ENCODE measurements around the gene LCP2. TPM values are rescaled to one million over a fixed set of nuclear protein-coding genes. Genes with fewer than 3 reads are reported as not detected.

LCP2 gene
- total RNA-seq, 2 donors from 2014 or later, result 1.6 to 2.6 TPM

GRCh38 chr5:170284231-170284630, 13.3 kb downstream of the LCP2 start:
- no peak overlapping the region for H3K27ac ChIP-seq
- 49 to 57% methylated on average over 2 of the region's 2 CpGs for WGBS, 2 donors
- H3K9me3 ChIP-seq, result peaks cover 0 to 6% (median 0%) of the 10 kb centered on the region in 3 donors
- H3K36me3 ChIP-seq (replicated peaks in 1 of 2; ENCODE audit: insufficient read depth in 1 of 2, low read depth in 2 of 2), result no peaks in the 10 kb centered on the region
- H3K27me3 ChIP-seq, result no peaks in the 10 kb centered on the region
- DNase-seq (no peak), ATAC-seq (no peak)
- no peaks in the 10 kb centered on the region for H3K4me1 ChIP-seq
- TF ChIP-seq CTCF (IDR thresholded peaks at IDR 0.05) (no peak), POLR2A (IDR thresholded peaks at IDR 0.05) (no peak)
- intact Hi-C loops (cut with DNase I), result no loop called here
- no peak overlapping the region for H3K4me3 ChIP-seq

GRCh38 chr5:170283296-170283695, 14.3 kb downstream of the LCP2 start:
- H3K36me3 ChIP-seq (replicated peaks in 1 of 2; ENCODE audit: insufficient read depth in 1 of 2, low read depth in 2 of 2), result no peaks in the 10 kb centered on the region
- peaks cover 0 to 6% (median 0%) of the 10 kb centered on the region in 3 donors for H3K9me3 ChIP-seq
- DNase-seq, result no peak
- TF ChIP-seq POLR2A (IDR thresholded peaks at IDR 0.05) (no peak), CTCF (IDR thresholded peaks at IDR 0.05) (no peak)
- H3K27ac ChIP-seq, result no peak overlapping the region
- H3K27me3 ChIP-seq, result no peaks in the 10 kb centered on the region
- no peaks in the 10 kb centered on the region for H3K4me1 ChIP-seq
- WGBS, 2 donors, result 92 to 93% methylated on average over 1 of the region's 1 CpG
- no peak overlapping the region for H3K4me3 ChIP-seq
- intact Hi-C loops (cut with DNase I), result no loop called here
- ATAC-seq, result no peak

- Histone ChIP-seq H3K4me1 (no peaks in the 10 kb centered on the region), H3K4me3 (no peak overlapping the region), H3K27ac (no peak overlapping the region), H3K36me3 (replicated peaks in 1 of 2; ENCODE audit: insufficient read depth in 1 of 2, low read depth in 2 of 2) (no peaks in the 10 kb centered on the region), H3K9me3 (peaks cover 0 to 6% (median 0%) of the 10 kb centered on the region in 3 donors), H3K27me3 (no peaks in the 10 kb centered on the region)
- ATAC-seq (peak; percentile 56), DNase-seq (no peak)
- TF ChIP-seq CTCF (IDR thresholded peaks at IDR 0.05) (no peak), POLR2A (IDR thresholded peaks at IDR 0.05) (no peak)
- intact Hi-C loops (cut with DNase I), result no loop called here
- 44 to 48% methylated on average over 6 of the region's 6 CpGs for WGBS, 2 donors
Measured at GRCh38 chr5:170280011-170280493, 17.5 kb downstream of the LCP2 start.

GRCh38 chr5:170279459-170279817, 18.1 kb downstream of the LCP2 start:
- ATAC-seq (no peak), DNase-seq (no peak)
- peak overlapping the region in 1 of 4 donors; percentile 34 for H3K27ac ChIP-seq
- intact Hi-C loops (cut with DNase I), result no loop called here
- H3K36me3 ChIP-seq (replicated peaks in 1 of 2; ENCODE audit: insufficient read depth in 1 of 2, low read depth in 2 of 2), result no peaks in the 10 kb centered on the region
- peaks cover 0 to 6% (median 0%) of the 10 kb centered on the region in 3 donors for H3K9me3 ChIP-seq
- H3K4me1 ChIP-seq, result no peaks in the 10 kb centered on the region
- H3K4me3 ChIP-seq, result no peak overlapping the region
- H3K27me3 ChIP-seq, result no peaks in the 10 kb centered on the region
- no peak for TF ChIP-seq POLR2A (IDR thresholded peaks at IDR 0.05)
- no peak for TF ChIP-seq CTCF (IDR thresholded peaks at IDR 0.05)
- WGBS, 2 donors, result 82 to 85% methylated on average over 4 of the region's 4 CpGs
